Activated CD4-positive, alpha-beta memory T cell treated with anti-CD3 and anti-CD28 coated beads for 36 hours (primary cell): Measurements from ENCODE around the gene CDX2. TPM values are rescaled to one million over a fixed set of nuclear protein-coding genes. Genes with fewer than 3 reads are reported as not detected.
"Not testable (repeated sequence)": the region's sequence is repeated elsewhere in the genome, so short reads cannot be mapped to it uniquely, and the experiment has no call there.

Source experiments
- CTCF ChIA-PET: fragments of 350-600 bp; sonication (Branson Sonifier 250); formaldehyde crosslinking; loops from one replicate; lab custom pipeline; 2021; ENCODE audit warnings: antibody characterized with exemption, inconsistent platforms; lab: Charles Lee
- POLR2A ChIA-PET: fragments of 350-600 bp; sonication (Branson Sonifier 250); formaldehyde crosslinking; loops from one replicate; lab custom pipeline; 2021; ENCODE audit warnings: antibody characterized with exemption; lab: Charles Lee
- DNase-seq: peaks from one replicate; pipeline ENCODE4 v3.0.0-alpha.2; 2020
- H3K27ac Mint-ChIP-seq: one replicate; pipeline ENCODE4 v1.8.0; 2021; ENCODE audit warnings: mixed read lengths
- H3K27me3 Mint-ChIP-seq: one replicate; pipeline ENCODE4 v1.8.0; 2021; ENCODE audit warnings: mixed read lengths
- H3K36me3 Mint-ChIP-seq: one replicate; pipeline ENCODE4 v1.8.0; 2021; ENCODE audit warnings: mixed read lengths
- H3K4me1 Mint-ChIP-seq: one replicate; pipeline ENCODE4 v1.8.0; 2021; ENCODE audit warnings: low read depth, mixed read lengths
- H3K4me3 Mint-ChIP-seq: one replicate; pipeline ENCODE4 v1.8.0; 2021; ENCODE audit warnings: mild to moderate bottlenecking, mixed read lengths
- H3K9me3 Mint-ChIP-seq: one replicate; pipeline ENCODE4 v1.8.0; 2021; ENCODE audit warnings: mixed read lengths
- intact Hi-C: fragments of 100-400 bp; cut with micrococcal nuclease; formaldehyde crosslinking; loops from one replicate; pipeline ENCODE4 v1.15.1; 2023
- total RNA-seq, 2 experiments: library from RNA; stranded (reverse); gene quantifications; one replicate each; pipeline ENCODE4 v1.2.3, GENCODE V29; 2021

CDX2 gene
- total RNA-seq: not detected

DNA sequence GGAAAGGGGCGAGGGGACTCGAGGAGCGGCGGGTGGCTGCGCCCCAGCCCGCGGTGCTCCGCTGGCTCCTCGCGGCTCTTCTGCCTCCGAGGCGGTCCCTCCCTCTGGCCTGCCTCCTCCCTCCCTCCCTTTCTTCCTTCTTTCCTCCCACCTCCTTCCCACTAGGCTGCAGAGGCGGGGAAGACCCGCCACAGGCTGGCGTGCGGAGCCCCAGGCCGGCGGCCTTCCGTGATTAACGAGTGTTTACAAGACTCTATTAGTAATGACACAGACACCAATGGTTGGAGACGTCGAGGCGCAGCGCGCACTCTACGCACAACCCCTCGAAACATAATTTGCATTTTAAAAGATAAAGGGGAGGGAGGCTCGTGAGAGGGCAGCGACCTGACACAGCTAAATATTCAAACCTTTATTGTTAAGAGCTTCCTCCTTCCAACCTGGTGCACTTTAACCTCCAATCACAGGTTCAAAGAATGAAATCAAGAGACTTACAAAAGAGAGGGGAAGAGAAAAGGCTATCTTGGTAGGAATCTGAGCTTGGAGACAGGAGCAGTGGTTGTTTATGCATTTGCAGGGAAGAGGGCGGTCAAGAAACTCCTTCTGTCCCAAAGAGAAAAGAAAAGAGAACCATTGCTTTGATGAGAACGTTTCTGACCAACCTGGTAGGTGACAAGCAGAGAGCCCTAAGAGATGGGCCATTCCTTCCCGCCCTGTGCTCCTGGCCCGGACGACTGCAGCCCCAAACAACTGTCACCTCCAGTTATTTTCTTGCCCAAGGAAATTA lies at the start of gene CDX2:
TSS of gene CDX2 (minus strand) at position 234 of the 784 bp plus-strand sequence. CDS start 309 bp downstream, outside the sequence.
- ChIA-PET CTCF (interaction anchor here (1.0 to 2.5 kb wide), 4 partner anchors 10 to 143 kb away, joined by 3 to 11 read pairs (median 7); no protein-coding TSS in a partner anchor), POLR2A (interaction anchor here (0.8 kb wide), 1 partner anchor 48 kb away, joined by 3 read pairs; no protein-coding TSS in a partner anchor)
- no peak for DNase-seq
- Mint-ChIP-seq H3K9me3 (no peaks in the 10 kb centered on the region), H3K4me1 (peaks cover 26% of the 10 kb centered on the region), H3K27me3 (peaks cover 76% of the 10 kb centered on the region), H3K27ac (no peak within 1 kb of the TSS), H3K4me3 (no peak within 1 kb of the TSS), H3K36me3 (no peaks in the 10 kb centered on the region)
- intact Hi-C loops: loop anchor here (2.0 kb wide), 1 partner anchor 46 kb away; no protein-coding TSS in a partner anchor

GRCh38 chr13:28014301-28014700 lies 45.2 kb upstream of the CDX2 start:
- H3K27ac Mint-ChIP-seq: no peak overlapping the region
- intact Hi-C loops: no loop called here
- no peak for DNase-seq
- H3K9me3 Mint-ChIP-seq: no peaks in the 10 kb centered on the region
- no peaks in the 10 kb centered on the region for H3K4me1 Mint-ChIP-seq
- H3K4me3 Mint-ChIP-seq: no peak overlapping the region
- H3K36me3 Mint-ChIP-seq: no peaks in the 10 kb centered on the region
- POLR2A ChIA-PET: no interaction called here
- CTCF ChIA-PET: interaction anchor here (1.5 kb wide), 1 partner anchor 188 kb away, joined by 5 read pairs; no protein-coding TSS in a partner anchor
- H3K27me3 Mint-ChIP-seq: peaks cover 24% of the 10 kb centered on the region

GRCh38 chr13:28013482-28013881 lies 44.4 kb upstream of the CDX2 start:
- DNase-seq: no peak
- ChIA-PET POLR2A (no interaction called here), CTCF (interaction anchor here (1.5 kb wide), 1 partner anchor 187 kb away, joined by 5 read pairs; no protein-coding TSS in a partner anchor)
- Mint-ChIP-seq H3K27me3 (peaks cover 24% of the 10 kb centered on the region), H3K4me3 (no peak overlapping the region), H3K9me3 (no peaks in the 10 kb centered on the region), H3K36me3 (no peaks in the 10 kb centered on the region), H3K4me1 (no peaks in the 10 kb centered on the region), H3K27ac (no peak overlapping the region)
- intact Hi-C loops: no loop called here

DNA sequence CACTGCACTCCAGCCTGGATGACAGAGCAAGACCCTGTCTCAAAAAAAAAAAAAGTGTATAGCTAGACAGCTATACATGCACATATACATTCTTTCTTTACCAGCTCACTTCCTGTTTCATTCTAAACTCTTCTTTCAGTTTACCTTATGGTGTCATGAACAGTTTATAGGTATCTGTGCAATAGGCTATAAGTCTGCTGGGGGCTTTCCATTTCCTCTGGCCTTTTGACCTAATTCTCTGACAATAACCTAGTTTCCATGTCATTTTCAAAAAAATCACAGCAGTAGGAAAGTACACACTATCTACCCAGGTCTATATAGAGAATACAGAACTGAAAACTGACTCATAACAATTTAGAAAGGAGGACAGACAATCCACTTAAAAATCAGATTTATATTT lies 43.8 kb upstream of the CDX2 start:
- Mint-ChIP-seq H3K27ac (no peak overlapping the region), H3K4me3 (no peak overlapping the region), H3K4me1 (no peaks in the 10 kb centered on the region), H3K27me3 (peaks cover 21% of the 10 kb centered on the region), H3K36me3 (no peaks in the 10 kb centered on the region), H3K9me3 (no peaks in the 10 kb centered on the region)
- intact Hi-C loops: no loop called here
- ChIA-PET POLR2A (interaction anchor here (0.7 kb wide), 1 partner anchor 514 kb away, joined by 3 read pairs; no protein-coding TSS in a partner anchor), CTCF (no interaction called here)
- no peak for DNase-seq

DNA sequence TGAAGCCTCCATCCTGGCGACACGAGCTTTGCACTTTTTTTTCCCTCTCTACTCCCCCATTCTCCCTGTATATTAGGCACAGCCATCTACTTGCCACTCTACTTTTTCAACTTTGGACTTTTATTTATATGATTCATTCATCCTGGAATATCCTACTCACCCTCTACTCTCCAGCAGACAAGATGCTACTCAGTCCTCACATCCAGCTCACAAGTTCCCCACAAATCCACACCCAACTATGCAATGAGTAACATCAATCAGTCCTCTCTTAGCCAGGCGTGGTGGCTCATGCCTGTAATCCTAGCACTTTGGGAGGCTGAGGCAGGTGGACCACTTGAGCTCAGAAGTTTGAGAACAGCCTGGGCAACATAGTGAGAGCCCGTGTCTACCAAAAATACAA lies 43.3 kb upstream of the CDX2 start:
- H3K27ac Mint-ChIP-seq: no peak overlapping the region
- no peaks in the 10 kb centered on the region for H3K9me3 Mint-ChIP-seq
- H3K4me1 Mint-ChIP-seq: no peaks in the 10 kb centered on the region
- ChIA-PET POLR2A (interaction anchor here (0.7 kb wide), 1 partner anchor 514 kb away, joined by 3 read pairs; no protein-coding TSS in a partner anchor), CTCF (no interaction called here)
- intact Hi-C loops: no loop called here
- H3K4me3 Mint-ChIP-seq: no peak overlapping the region
- no peak for DNase-seq
- no peaks in the 10 kb centered on the region for H3K36me3 Mint-ChIP-seq
- H3K27me3 Mint-ChIP-seq: peaks cover 19% of the 10 kb centered on the region

GRCh38 chr13:28010046-28010445 lies 40.9 kb upstream of the CDX2 start:
- POLR2A ChIA-PET: no interaction called here
- no peak overlapping the region for H3K27ac Mint-ChIP-seq
- CTCF ChIA-PET: no interaction called here
- no peaks in the 10 kb centered on the region for H3K36me3 Mint-ChIP-seq
- H3K27me3 Mint-ChIP-seq: peaks cover 11% of the 10 kb centered on the region
- no peak for DNase-seq
- intact Hi-C loops: no loop called here
- H3K4me3 Mint-ChIP-seq: no peak overlapping the region
- H3K4me1 Mint-ChIP-seq: no peaks in the 10 kb centered on the region
- no peaks in the 10 kb centered on the region for H3K9me3 Mint-ChIP-seq

- H3K4me1 Mint-ChIP-seq, POLR2A ChIA-PET, CTCF ChIA-PET, DNase-seq, H3K27me3 Mint-ChIP-seq, H3K36me3 Mint-ChIP-seq, H3K4me3 Mint-ChIP-seq, intact Hi-C loops, H3K27ac Mint-ChIP-seq, H3K9me3 Mint-ChIP-seq: not testable (repeated sequence)
Observed at GRCh38 chr13:28005016-28005415, 35.9 kb upstream of the CDX2 start.

DNA sequence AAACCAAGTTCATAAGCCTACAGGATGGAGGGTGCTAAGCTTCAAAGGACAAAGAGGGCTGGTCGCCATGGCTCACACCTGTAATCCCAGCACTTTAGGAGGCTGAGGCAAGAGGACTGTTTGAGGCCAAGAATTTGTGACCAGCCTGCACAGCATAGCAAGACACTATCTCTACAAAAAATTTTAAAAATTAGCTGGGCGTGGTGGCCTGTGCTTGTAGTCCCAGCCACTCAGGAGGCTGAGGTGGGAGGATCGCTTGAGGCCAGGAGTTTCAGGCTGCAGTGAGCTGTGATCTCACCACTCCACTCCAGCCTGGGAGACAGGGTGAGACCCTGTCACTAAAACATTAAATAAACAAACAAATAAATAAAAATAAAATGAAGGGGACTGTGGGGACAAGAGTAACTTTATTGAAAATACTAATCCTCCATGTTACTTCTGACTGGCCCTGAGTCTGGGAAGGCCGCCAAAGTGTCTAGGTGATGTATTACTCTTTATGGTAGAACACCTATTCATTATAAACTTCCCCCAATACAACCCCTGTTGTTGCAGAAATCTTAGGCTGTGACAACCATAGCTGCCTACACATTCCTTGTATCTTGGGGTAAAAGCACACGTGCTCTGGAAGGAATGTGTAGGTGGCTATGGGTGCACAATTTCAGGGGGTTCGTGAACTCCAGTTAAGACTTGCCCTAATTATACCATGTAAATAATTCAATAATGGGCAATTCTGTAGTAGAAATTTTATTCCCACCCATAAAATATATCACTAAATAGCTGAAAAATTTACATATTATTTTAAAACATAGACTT lies 34.0 kb upstream of the CDX2 start:
- no peaks in the 10 kb centered on the region for H3K27me3 Mint-ChIP-seq
- H3K27ac Mint-ChIP-seq: no peak overlapping the region
- intact Hi-C loops: no loop called here
- POLR2A ChIA-PET: no interaction called here
- H3K9me3 Mint-ChIP-seq: no peaks in the 10 kb centered on the region
- no peak overlapping the region for H3K4me3 Mint-ChIP-seq
- H3K4me1 Mint-ChIP-seq: no peaks in the 10 kb centered on the region
- no peaks in the 10 kb centered on the region for H3K36me3 Mint-ChIP-seq
- CTCF ChIA-PET: interaction anchor here (0.7 kb wide), 2 partner anchors 624 to 1400 kb away, joined by 3 read pairs; no protein-coding TSS in a partner anchor
- no peak for DNase-seq

- no peaks in the 10 kb centered on the region for H3K36me3 Mint-ChIP-seq
- H3K4me1 Mint-ChIP-seq: no peaks in the 10 kb centered on the region
- intact Hi-C loops: no loop called here
- CTCF ChIA-PET: no interaction called here
- no peaks in the 10 kb centered on the region for H3K27me3 Mint-ChIP-seq
- H3K4me3 Mint-ChIP-seq: no peak overlapping the region
- H3K27ac Mint-ChIP-seq: no peak overlapping the region
- H3K9me3 Mint-ChIP-seq: no peaks in the 10 kb centered on the region
- DNase-seq: no peak
- POLR2A ChIA-PET: no interaction called here
Observed at GRCh38 chr13:28001837-28002473, 32.8 kb upstream of the CDX2 start.

GRCh38 chr13:28001049-28001448 lies 31.9 kb upstream of the CDX2 start:
- ChIA-PET POLR2A (interaction anchor here (0.7 kb wide), 1 partner anchor 559 kb away, joined by 3 read pairs; no protein-coding TSS in a partner anchor), CTCF (interaction anchor here (1.5 kb wide), 1 partner anchor 16 kb away, joined by 4 read pairs; no protein-coding TSS in a partner anchor)
- intact Hi-C loops: no loop called here
- Mint-ChIP-seq H3K4me1 (no peaks in the 10 kb centered on the region), H3K36me3 (no peaks in the 10 kb centered on the region), H3K27me3 (no peaks in the 10 kb centered on the region), H3K9me3 (no peaks in the 10 kb centered on the region), H3K4me3 (no peak overlapping the region), H3K27ac (no peak overlapping the region)
- no peak for DNase-seq

- Mint-ChIP-seq H3K36me3 (no peaks in the 10 kb centered on the region), H3K27ac (no peak overlapping the region), H3K4me1 (no peaks in the 10 kb centered on the region), H3K27me3 (no peaks in the 10 kb centered on the region), H3K4me3 (no peak overlapping the region), H3K9me3 (no peaks in the 10 kb centered on the region)
- CTCF ChIA-PET: interaction anchor here (1.5 kb wide), 1 partner anchor 16 kb away, joined by 4 read pairs; no protein-coding TSS in a partner anchor
- DNase-seq: no peak
- POLR2A ChIA-PET: interaction anchor here (0.7 kb wide), 1 partner anchor 559 kb away, joined by 3 read pairs; no protein-coding TSS in a partner anchor
- intact Hi-C loops: no loop called here
Observed at GRCh38 chr13:28000567-28000966, 31.5 kb upstream of the CDX2 start.
